H1 (cell line): ENCODE data around the gene HSD17B2. TPM values are rescaled to one million over a fixed set of nuclear protein-coding genes. Genes with fewer than 3 reads are reported as not detected.

ENCODE experiments used
- GTF2F1 ChIP-seq: IDR thresholded peaks from 2 replicates; pipeline ENCODE4 v1.6.1; 2012; ENCODE audit warnings: low read depth, low read length, improper control_type of control experiment, borderline replicate concordance
- MAX ChIP-seq: IDR thresholded peaks from 2 replicates; pipeline ENCODE4 v1.6.1; 2012; ENCODE audit warnings: inconsistent platforms
- RXRA ChIP-seq: IDR thresholded peaks from 2 replicates; pipeline ENCODE4 v1.6.1; 2011; ENCODE audit warnings: low read depth, mild to moderate bottlenecking, low read length, moderate library complexity; ENCODE audit not compliant: insufficient read depth
- TEAD4 ChIP-seq: IDR thresholded peaks from 2 replicates; pipeline ENCODE4 v1.6.1; 2012; ENCODE audit warnings: low read depth, low read length, inconsistent platforms, mixed read lengths
- polyA plus RNA-seq, 7 experiments: library from polyadenylated mRNA; depleted of rRNA in 3 of 7; stranded (reverse) in 5 of 7; unstranded in 2 of 7; fragments of >200 nt in 5 of 7; fragments of 200-250 nt in 2 of 7; gene quantifications; 1 replicate in 5 of 7; 2 replicates in 1 of 7; 4 replicates in 1 of 7; pipeline versions ENCODE4 v1.2.1 to v1.2.3, GENCODE V29; 2011 to 2013; ENCODE audit warnings: missing spikeins in 2 of 7, mixed read lengths in 2 of 7
- total RNA-seq: library from RNA; stranded (reverse); fragmentation: NEBNext Ultra II Directional; extraction: Animal tissue kit (Norgen Biotek cat#: 25700); gene quantifications from 2 replicates; pipeline ENCODE4 v1.2.1, GENCODE V29; 2021
- TF ChIP-seq, protein P1 (sequence below), 3 experiments: IDR thresholded peaks; 1 replicate in 2 of 3; 2 replicates in 1 of 3; pipeline versions ENCODE4 v1.5.1 to v1.6.1; 2011; ENCODE audit warnings: low read length in 3 of 3, mild to moderate bottlenecking in 3 of 3, inconsistent platforms in 2 of 3, low read depth in 1 of 3, moderate library complexity in 1 of 3; ENCODE audit not compliant: insufficient read depth in 1 of 3; ENCODE audit errors: control extremely low read depth in 1 of 3

The HSD17B2 gene
- total and polyA plus RNA-seq, 2 of the 8 experiments (the other 6 are each of a cell fraction or from before 2014, with no cell fraction given) = not detected

- TF ChIP-seq, protein P1, sequence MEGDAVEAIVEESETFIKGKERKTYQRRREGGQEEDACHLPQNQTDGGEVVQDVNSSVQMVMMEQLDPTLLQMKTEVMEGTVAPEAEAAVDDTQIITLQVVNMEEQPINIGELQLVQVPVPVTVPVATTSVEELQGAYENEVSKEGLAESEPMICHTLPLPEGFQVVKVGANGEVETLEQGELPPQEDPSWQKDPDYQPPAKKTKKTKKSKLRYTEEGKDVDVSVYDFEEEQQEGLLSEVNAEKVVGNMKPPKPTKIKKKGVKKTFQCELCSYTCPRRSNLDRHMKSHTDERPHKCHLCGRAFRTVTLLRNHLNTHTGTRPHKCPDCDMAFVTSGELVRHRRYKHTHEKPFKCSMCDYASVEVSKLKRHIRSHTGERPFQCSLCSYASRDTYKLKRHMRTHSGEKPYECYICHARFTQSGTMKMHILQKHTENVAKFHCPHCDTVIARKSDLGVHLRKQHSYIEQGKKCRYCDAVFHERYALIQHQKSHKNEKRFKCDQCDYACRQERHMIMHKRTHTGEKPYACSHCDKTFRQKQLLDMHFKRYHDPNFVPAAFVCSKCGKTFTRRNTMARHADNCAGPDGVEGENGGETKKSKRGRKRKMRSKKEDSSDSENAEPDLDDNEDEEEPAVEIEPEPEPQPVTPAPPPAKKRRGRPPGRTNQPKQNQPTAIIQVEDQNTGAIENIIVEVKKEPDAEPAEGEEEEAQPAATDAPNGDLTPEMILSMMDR (IDR thresholded peaks at IDR 0.05; ENCODE audit: control extremely low read depth in 1 of 3, insufficient read depth in 1 of 3, low read depth in 1 of 3, low read length in 3 of 3) = no peak
- TF ChIP-seq TEAD4 = no peak
- no peak for TF ChIP-seq MAX
- TF ChIP-seq RXRA = no peak
- TF ChIP-seq GTF2F1 = no peak
Measured at GRCh38 chr16:82019535-82019934, 15.5 kb upstream of the HSD17B2 start (continued).
